Activated naive CD4-positive, alpha-beta T cell treated with anti-CD3 and anti-CD28 coated beads for 36 hours (primary cell): ENCODE measurements around the gene SDHD. TPM values are rescaled to one million over a fixed set of nuclear protein-coding genes. Genes with fewer than 3 reads are reported as not detected.
"Not testable (repeated sequence)": the region's sequence is repeated elsewhere in the genome, so short reads cannot be mapped to it uniquely, and the experiment has no call there.

ENCODE experiments used
- CTCF ChIA-PET: fragments of 350-600 bp; sonication (Branson Sonifier 250); formaldehyde crosslinking; loops from one replicate; lab custom pipeline; 2021; ENCODE audit warnings: antibody characterized with exemption; lab: Charles Lee
- DNase-seq: peaks from one replicate; pipeline ENCODE4 v3.0.0-alpha.2; 2020
- H3K27ac Mint-ChIP-seq: one replicate; pipeline ENCODE4 v1.8.0; 2021; ENCODE audit warnings: mild to moderate bottlenecking, mixed read lengths
- H3K27me3 Mint-ChIP-seq: one replicate; pipeline ENCODE4 v1.8.0; 2021; ENCODE audit warnings: low read depth, mixed read lengths
- H3K36me3 Mint-ChIP-seq: one replicate; pipeline ENCODE4 v1.8.0; 2021; ENCODE audit warnings: low read depth, mixed read lengths
- H3K4me1 Mint-ChIP-seq: one replicate; pipeline ENCODE4 v1.8.0; 2021; ENCODE audit warnings: low read depth, mixed read lengths
- H3K4me3 Mint-ChIP-seq: one replicate; pipeline ENCODE4 v1.8.0; 2021; ENCODE audit warnings: mild to moderate bottlenecking, moderate library complexity, mixed read lengths
- H3K9me3 Mint-ChIP-seq: one replicate; pipeline ENCODE4 v1.8.0; 2021; ENCODE audit warnings: mixed read lengths
- intact Hi-C: fragments of 100-400 bp; cut with micrococcal nuclease; formaldehyde crosslinking; loops from one replicate; pipeline ENCODE4 v1.15.1; 2023
- total RNA-seq, 2 experiments: library from RNA; stranded (reverse); gene quantifications; one replicate each; pipeline ENCODE4 v1.2.3, GENCODE V29; 2021

SDHD gene
- 100 to 1,000 TPM; 101 to 115 TPM for total RNA-seq

DNA sequence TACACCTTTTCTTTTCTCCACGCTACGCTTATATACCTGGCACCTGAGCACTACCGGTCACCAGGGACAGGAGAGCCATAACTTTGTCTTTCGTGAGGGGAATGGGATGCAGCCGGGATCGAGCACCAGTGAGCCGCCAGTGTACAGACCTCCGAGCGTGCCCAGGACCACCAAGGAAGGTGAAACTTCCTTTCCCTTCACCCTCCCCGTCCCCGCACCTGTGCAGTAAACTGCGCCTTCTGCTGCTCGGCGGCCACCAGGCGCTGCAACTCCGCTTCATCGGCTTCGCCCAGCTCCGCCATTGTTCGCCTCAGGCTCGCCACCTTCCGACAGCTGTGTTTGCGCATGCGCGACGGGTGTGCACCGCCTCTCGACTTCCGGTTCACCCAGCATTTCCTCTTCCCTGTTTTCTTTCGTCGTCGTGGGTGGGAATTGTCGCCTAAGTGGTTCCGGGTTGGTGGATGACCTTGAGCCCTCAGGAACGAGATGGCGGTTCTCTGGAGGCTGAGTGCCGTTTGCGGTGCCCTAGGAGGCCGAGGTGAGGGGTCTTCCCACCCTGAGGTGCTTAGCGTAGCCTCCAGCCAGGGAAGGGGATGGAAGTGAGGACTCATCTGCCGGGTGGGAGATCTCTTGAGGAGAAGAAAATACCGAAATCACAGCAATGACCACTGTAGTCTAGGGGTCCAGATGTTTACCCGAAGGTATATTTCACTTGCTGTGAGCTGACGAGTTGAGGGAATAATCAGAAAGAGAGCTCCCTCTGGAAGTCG, at the start of gene SDHD, which contains the start of gene TIMM8B:
Gene SDHD (plus strand): TSS at position 452 of the 770 bp plus-strand sequence. CDS start 35 bp downstream, at position 487.
Gene TIMM8B (minus strand): TSS at position 335 of the 770 bp plus-strand sequence. CDS start 33 bp downstream, at position 302.
- H3K4me3 Mint-ChIP-seq = peak within 1 kb of the TSS; percentile 97
- no peaks in the 10 kb centered on the region for H3K9me3 Mint-ChIP-seq
- peak within 1 kb of the TSS; percentile 93 for H3K27ac Mint-ChIP-seq
- CTCF ChIA-PET = interaction anchor here (0.9 to 2.8 kb wide), 5 partner anchors 12 to 155 kb away, joined by 3 to 13 read pairs (median 3); partner anchors contain the start of genes NKAPD1 and PIH1D2
- H3K4me1 Mint-ChIP-seq = peaks cover 67% of the 10 kb centered on the region
- intact Hi-C loops = loop anchor here (1.0 to 10.0 kb wide), 11 partner anchors 12 to 1688 kb away; partner anchors contain the start of genes ALG9, CFAP68, CLDN25 and DLAT
- peak; percentile 98 for DNase-seq
- H3K27me3 Mint-ChIP-seq = no peaks in the 10 kb centered on the region
- peaks cover 63% of the 10 kb centered on the region for H3K36me3 Mint-ChIP-seq

DNA sequence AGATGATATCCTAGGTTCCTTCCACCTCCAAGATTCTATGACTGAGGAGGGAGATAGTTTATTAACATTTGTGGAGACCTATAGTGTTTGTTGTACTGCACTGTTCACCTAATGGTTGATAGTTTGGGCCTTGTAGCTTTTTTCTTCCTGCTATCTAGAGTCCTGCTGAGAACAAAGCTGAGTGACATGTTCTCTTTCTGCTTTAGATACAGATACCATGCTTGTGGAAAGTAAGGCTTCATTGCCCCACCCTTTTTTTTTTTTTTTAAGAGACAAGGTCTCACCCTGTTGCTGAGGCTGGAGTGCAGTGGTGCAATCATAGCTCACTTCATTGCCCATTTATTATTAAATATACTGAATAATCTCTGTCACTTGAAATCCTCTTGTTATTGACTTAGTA, 49.1 kb upstream of the SDHD start:
- H3K4me1 Mint-ChIP-seq = peaks cover 7% of the 10 kb centered on the region
- H3K27me3 Mint-ChIP-seq = no peaks in the 10 kb centered on the region
- no peak for DNase-seq
- no peaks in the 10 kb centered on the region for H3K9me3 Mint-ChIP-seq
- no peak overlapping the region for H3K27ac Mint-ChIP-seq
- peaks cover 30% of the 10 kb centered on the region for H3K36me3 Mint-ChIP-seq
- H3K4me3 Mint-ChIP-seq = no peak overlapping the region
- intact Hi-C loops = no loop called here
- CTCF ChIA-PET = interaction anchor here (1.0 to 1.1 kb wide), 2 partner anchors 106 to 243 kb away, joined by 3 to 4 read pairs; no protein-coding TSS in a partner anchor

DNA sequence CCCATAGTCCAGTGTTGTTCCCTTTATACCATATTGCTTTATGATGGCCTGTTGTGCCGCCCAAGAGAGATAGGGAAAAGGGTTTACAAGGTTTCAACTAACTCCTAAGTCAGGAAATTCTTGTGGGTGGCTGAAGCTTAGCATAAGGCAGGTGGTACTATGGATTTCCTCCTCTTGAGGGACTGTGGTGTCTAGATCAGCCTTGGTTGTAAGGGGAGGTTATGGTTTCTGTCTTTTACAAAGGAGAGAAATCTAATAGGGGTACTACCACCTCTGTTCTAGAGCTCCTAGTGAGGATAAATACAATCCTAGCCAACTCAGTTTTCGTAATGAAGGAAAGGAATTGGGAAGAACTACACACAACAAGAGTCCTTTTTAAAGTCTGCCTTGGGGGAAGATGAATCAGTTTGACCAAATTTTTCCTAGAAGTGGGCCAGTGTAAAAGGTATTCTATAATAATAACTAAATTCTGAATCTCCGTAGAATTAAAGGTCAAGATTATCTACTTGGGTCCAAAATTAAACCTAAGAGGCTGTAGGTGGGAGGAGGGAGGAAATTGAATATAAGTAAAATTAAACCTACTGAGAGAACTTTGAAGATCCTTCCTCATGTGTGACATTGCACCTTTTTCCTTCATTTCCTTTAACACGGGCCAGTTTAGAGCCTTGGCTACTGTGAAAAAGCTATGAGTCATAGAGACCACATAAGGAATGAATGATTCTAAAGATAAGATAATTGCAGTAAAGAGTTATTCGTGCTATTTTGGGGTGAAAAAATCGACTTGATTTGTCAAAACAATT, 44.3 kb upstream of the SDHD start:
- no peak overlapping the region for H3K4me3 Mint-ChIP-seq
- intact Hi-C loops = no loop called here
- peaks cover 8% of the 10 kb centered on the region for H3K4me1 Mint-ChIP-seq
- no peak for DNase-seq
- peak overlapping the region; percentile 30 for H3K27ac Mint-ChIP-seq
- H3K36me3 Mint-ChIP-seq = peaks cover 47% of the 10 kb centered on the region
- H3K9me3 Mint-ChIP-seq = no peaks in the 10 kb centered on the region
- H3K27me3 Mint-ChIP-seq = no peaks in the 10 kb centered on the region
- CTCF ChIA-PET = interaction anchor here (0.7 to 1.0 kb wide), 2 partner anchors 72 to 146 kb away, joined by 3 read pairs; no protein-coding TSS in a partner anchor

DNA sequence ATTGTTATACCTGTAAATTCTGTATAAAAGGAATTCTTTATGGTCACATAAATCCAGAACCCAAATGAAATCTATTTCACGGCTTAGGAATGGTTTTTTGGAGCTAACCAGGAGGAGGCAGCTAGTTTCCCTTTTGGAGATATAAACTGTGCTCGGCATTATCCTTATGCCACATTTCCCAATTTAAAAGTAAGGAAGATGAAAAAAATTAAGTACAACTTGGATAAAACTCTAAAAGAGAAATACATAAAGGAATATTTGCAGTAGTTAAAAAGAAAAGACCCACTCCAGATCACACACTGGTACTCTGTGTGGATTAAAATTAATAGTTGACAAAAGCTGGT, 43.7 kb upstream of the SDHD start:
- H3K27me3 Mint-ChIP-seq = no peaks in the 10 kb centered on the region
- H3K4me1 Mint-ChIP-seq = peaks cover 11% of the 10 kb centered on the region
- no peak overlapping the region for H3K27ac Mint-ChIP-seq
- CTCF ChIA-PET = interaction anchor here (0.7 to 1.7 kb wide), 3 partner anchors 61 to 147 kb away, joined by 3 to 4 read pairs (median 3); no protein-coding TSS in a partner anchor
- no peak for DNase-seq
- intact Hi-C loops = no loop called here
- no peak overlapping the region for H3K4me3 Mint-ChIP-seq
- H3K9me3 Mint-ChIP-seq = no peaks in the 10 kb centered on the region
- peaks cover 50% of the 10 kb centered on the region for H3K36me3 Mint-ChIP-seq

DNA sequence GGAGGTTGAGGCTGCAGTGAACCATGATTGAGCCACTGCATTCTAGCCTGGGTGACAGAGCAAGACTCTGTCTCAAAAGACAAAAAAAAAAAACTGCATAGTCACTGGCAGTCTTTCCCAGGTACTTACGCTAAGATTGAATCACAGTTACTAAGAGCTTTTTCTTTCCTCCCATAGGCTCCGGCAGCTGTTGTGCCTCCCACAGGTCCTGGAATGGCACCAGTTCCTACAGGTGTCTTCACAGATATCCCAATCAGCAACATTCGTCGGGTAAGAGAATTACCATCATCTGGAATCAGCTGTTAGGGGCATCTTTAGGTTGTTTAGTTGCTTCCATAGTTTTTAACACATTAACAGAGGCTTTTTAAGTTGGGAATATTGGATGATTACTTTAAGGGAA, 41.7 kb upstream of the SDHD start:
- Mint-ChIP-seq H3K27ac (no peak overlapping the region), H3K4me1 (peaks cover 27% of the 10 kb centered on the region), H3K4me3 (no peak overlapping the region), H3K9me3 (no peaks in the 10 kb centered on the region), H3K36me3 (peaks cover 58% of the 10 kb centered on the region), H3K27me3 (no peaks in the 10 kb centered on the region)
- CTCF ChIA-PET = interaction anchor here (0.6 kb wide), 1 partner anchor 39 kb away, joined by 3 read pairs; no protein-coding TSS in a partner anchor
- intact Hi-C loops = no loop called here
- DNase-seq = no peak

DNA sequence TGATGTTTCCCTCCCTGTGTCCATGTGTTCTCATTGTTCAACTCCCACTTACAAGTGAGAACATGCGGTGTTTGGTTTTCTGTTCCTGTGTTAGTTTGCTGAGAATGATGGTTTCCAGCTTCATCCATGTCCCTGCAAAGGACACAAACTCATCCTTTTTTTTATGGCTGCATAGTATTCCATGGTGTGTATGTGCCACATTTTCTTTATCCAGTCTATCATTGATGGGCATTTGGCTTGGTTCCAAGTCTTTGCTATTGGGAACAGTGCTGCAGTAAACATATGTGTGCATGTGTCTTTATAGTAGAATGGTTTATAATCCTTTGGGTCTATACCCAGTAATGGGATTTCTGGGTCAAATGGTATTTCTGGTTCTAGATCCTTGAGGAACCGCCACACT, 40.0 kb upstream of the SDHD start:
- H3K4me3 Mint-ChIP-seq, CTCF ChIA-PET, H3K27me3 Mint-ChIP-seq, H3K27ac Mint-ChIP-seq, H3K9me3 Mint-ChIP-seq, DNase-seq, intact Hi-C loops: not testable (repeated sequence)
- Mint-ChIP-seq H3K36me3 (peaks cover 64% of the 10 kb centered on the region), H3K4me1 (peaks cover 31% of the 10 kb centered on the region)

DNA sequence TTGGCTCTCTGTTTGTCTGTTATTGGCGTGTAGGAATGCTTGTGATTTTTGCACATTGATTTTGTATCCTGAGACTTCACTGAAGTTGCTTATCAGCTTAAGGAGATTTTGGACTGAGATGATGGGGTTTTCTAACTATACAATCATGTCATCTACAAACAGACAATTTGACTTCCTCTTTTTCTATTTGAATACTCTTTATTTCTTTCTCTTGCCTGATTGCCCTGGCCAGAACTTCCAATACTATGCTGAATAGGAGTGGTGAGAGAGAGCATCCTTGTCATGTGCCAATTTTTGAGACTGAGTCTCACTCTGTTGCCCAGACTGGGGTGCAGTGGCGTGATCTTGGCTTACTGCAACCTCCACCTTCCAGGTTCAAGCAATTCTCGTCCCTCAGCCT, 38.4 kb upstream of the SDHD start:
- H3K27me3 Mint-ChIP-seq, H3K9me3 Mint-ChIP-seq, H3K4me3 Mint-ChIP-seq, CTCF ChIA-PET, DNase-seq: not testable (repeated sequence)
- Mint-ChIP-seq H3K4me1 (peaks cover 23% of the 10 kb centered on the region), H3K36me3 (peaks cover 68% of the 10 kb centered on the region), H3K27ac (peak overlapping the region; percentile 44)
- intact Hi-C loops = loop anchor here (2.0 kb wide), 1 partner anchor 39 kb away; the partner anchor contains the start of genes SDHD and TIMM8B

DNA sequence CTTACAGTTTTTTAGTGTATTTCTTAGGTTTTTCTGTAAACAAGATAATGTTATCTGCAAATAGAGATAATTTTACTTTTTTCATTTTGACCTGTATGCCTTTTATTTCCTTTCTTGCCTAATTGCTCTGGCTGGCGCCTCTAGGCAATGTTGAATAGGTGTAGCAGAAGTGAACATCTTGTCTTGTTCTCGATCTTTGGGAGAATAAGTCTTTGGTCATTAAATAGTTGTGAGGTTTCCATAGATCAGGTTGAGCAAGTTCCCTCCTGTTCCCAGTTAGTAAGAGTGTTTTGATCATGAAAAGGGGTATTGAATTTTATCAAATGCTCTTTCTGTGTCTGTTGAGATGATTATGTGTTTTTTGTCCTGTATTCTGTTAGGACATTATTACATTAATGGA, 36.9 kb upstream of the SDHD start:
- peaks cover 60% of the 10 kb centered on the region for H3K36me3 Mint-ChIP-seq
- intact Hi-C loops = loop anchor here (2.0 kb wide), 1 partner anchor 37 kb away; the partner anchor contains the start of genes SDHD and TIMM8B

DNA sequence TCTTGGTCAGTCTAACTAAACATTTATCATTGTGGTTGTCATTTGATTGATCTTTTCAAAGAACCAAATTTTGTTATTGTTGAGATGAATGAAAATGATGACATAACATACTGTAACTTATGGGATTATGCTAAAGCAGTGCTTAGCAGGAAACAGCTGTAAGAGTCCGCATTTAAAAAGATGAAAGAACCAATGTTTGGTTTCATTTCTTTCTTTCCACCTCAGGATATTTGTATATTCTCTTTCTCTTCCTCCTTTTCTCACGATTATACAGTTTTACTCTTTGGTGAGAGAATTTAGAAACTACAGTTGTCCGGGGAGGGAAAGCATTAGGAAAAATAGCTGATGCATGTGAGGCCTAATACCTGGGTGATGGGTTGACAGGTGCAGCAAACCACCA, 36.0 kb upstream of the SDHD start:
- Mint-ChIP-seq H3K9me3 (no peaks in the 10 kb centered on the region), H3K4me3 (no peak overlapping the region), H3K27ac (no peak overlapping the region), H3K4me1 (peaks cover 23% of the 10 kb centered on the region), H3K36me3 (peaks cover 56% of the 10 kb centered on the region), H3K27me3 (no peaks in the 10 kb centered on the region)
- DNase-seq = no peak
- CTCF ChIA-PET = interaction anchor here (0.6 kb wide), 1 partner anchor 26 kb away, joined by 3 read pairs; no protein-coding TSS in a partner anchor
- intact Hi-C loops = no loop called here

More for the DNA sequence above, 36.9 kb upstream of the SDHD start:
- no peak overlapping the region for H3K27ac Mint-ChIP-seq
- DNase-seq = no peak
- H3K27me3 Mint-ChIP-seq = no peaks in the 10 kb centered on the region
- CTCF ChIA-PET = no interaction called here
- no peak overlapping the region for H3K4me3 Mint-ChIP-seq
- H3K4me1 Mint-ChIP-seq = peaks cover 23% of the 10 kb centered on the region
- H3K9me3 Mint-ChIP-seq = no peaks in the 10 kb centered on the region

DNA sequence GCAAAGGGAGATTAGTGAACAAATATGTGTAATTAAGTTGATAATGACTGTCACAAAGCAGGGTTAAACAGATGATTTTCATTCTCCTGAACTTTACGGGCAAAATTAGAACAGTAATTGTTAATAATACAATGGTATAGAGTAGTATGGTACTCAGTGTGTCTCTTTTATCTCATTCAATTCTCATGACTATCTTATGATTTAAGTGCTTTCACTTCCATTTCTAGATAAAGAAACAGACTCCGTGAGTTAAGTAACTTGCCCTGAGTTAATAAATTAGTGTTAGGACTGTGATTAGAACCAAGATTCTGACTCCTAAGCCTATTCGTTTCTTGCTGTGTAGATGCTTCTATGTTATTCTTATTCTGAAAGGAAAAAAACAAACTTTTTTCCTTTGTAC, 34.9 kb upstream of the SDHD start:
- peaks cover 51% of the 10 kb centered on the region for H3K36me3 Mint-ChIP-seq
- peaks cover 29% of the 10 kb centered on the region for H3K4me1 Mint-ChIP-seq
- no peaks in the 10 kb centered on the region for H3K9me3 Mint-ChIP-seq
- CTCF ChIA-PET = no interaction called here
- no peak overlapping the region for H3K27ac Mint-ChIP-seq
- no peaks in the 10 kb centered on the region for H3K27me3 Mint-ChIP-seq
- intact Hi-C loops = no loop called here
- H3K4me3 Mint-ChIP-seq = no peak overlapping the region
- DNase-seq = no peak

DNA sequence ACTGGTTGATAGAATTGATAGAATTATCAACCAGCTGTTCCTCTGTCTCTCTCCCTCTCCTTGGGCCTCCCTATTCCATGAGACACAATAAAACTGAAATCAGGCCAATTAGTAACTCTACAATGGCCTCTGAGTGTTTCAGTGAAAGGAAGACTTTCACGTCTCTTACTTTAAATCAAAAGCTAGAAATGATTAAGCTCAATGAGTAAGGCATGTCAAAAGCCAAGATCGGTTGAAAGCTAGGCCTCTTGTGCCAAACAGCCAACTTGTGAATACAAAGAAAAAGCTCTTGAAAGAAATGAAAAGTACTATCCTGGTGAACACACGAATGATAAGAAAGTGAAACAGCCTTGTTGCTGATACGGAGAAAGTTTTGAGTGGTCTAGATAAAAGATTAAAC, 29.5 kb upstream of the SDHD start:
- Mint-ChIP-seq H3K9me3 (no peaks in the 10 kb centered on the region), H3K4me1 (peaks cover 15% of the 10 kb centered on the region), H3K27ac (peak overlapping the region; percentile 84), H3K27me3 (no peaks in the 10 kb centered on the region), H3K4me3 (no peak overlapping the region), H3K36me3 (peaks cover 26% of the 10 kb centered on the region)
- CTCF ChIA-PET = interaction anchor here (0.6 to 1.1 kb wide), 4 partner anchors 28 to 126 kb away, joined by 3 read pairs; no protein-coding TSS in a partner anchor
- peak; percentile 35 for DNase-seq
- intact Hi-C loops = loop anchor here (2.0 kb wide), 2 partner anchors 26 to 32 kb away; partner anchors contain the start of gene DLAT

DNA sequence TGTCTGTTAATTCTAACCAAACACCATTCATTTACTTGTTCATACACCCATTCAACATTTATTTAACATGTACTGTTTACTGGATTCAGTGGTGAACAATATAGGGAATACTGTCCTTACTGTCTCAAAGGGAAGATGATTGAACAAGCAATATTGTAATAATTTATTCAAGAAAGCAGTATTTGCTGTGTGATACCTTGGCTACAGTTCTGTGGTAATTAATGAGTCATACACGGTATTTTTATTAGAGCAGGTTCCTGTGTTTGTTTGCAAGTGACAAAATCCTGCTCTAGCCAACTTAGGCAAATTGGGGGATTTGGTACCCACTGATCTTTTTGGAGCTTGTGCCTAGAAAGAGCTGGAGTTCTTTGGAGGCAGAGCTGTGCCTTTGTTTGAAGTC, 28.6 kb upstream of the SDHD start:
- H3K36me3 Mint-ChIP-seq = peaks cover 30% of the 10 kb centered on the region
- CTCF ChIA-PET = interaction anchor here (1.1 kb wide), 1 partner anchor 116 kb away, joined by 3 read pairs; no protein-coding TSS in a partner anchor
- intact Hi-C loops = no loop called here

More for the DNA sequence above, 28.6 kb upstream of the SDHD start:
- Mint-ChIP-seq H3K27me3 (no peaks in the 10 kb centered on the region), H3K4me3 (no peak overlapping the region), H3K27ac (no peak overlapping the region), H3K4me1 (peaks cover 15% of the 10 kb centered on the region), H3K9me3 (no peaks in the 10 kb centered on the region)
- no peak for DNase-seq
